Activated T-cell treated with anti-CD3 and anti-CD28 coated beads, Interleukin-2, amount 50 U/mL, for 72 hours (primary cell): ENCODE data around the gene ATXN7L3B. TPM values are rescaled to one million over a fixed set of nuclear protein-coding genes. Genes with fewer than 3 reads are reported as not detected.
"Not testable (repeated sequence)": the region's sequence is repeated elsewhere in the genome, so short reads cannot be mapped to it uniquely, and the experiment has no call there.

Experiments used
- ATAC-seq, 2 donors: fragments of 150-1000 bp; cut with Tn5 transposase; replicated peaks in 1 of 2; 2 replicates each; pipeline ENCODE4 v1.10.0; 2021; ENCODE audit warnings: moderate library complexity in 2 of 2, mild to moderate bottlenecking in 1 of 2
- DNase-seq, 2 donors: peaks; one replicate each; pipeline ENCODE4 v3.0.0; 2021 to 2022; ENCODE audit warnings: mixed read lengths in 1 of 2
- H3K27ac Mint-ChIP-seq: one replicate; pipeline ENCODE4 v1.8.0; 2022; ENCODE audit warnings: mild to moderate bottlenecking, moderate library complexity, mixed read lengths
- H3K27me3 Mint-ChIP-seq: one replicate; pipeline ENCODE4 v1.8.0; 2022; ENCODE audit warnings: low read depth, mixed read lengths
- H3K36me3 Mint-ChIP-seq, 2 donors: one replicate each; pipeline ENCODE4 v1.8.0; 2022; ENCODE audit warnings: mixed read lengths in 2 of 2, mild to moderate bottlenecking in 1 of 2; ENCODE audit not compliant: insufficient read depth in 2 of 2
- H3K4me1 Mint-ChIP-seq: one replicate; pipeline ENCODE4 v1.8.0; 2022; ENCODE audit warnings: low read depth, mixed read lengths
- H3K4me3 Mint-ChIP-seq, 2 donors: one replicate each; pipeline ENCODE4 v1.8.0; 2022; ENCODE audit warnings: mild to moderate bottlenecking in 2 of 2, mixed read lengths in 2 of 2, moderate library complexity in 2 of 2
- H3K9me3 Mint-ChIP-seq, 2 donors: one replicate each; pipeline ENCODE4 v1.8.0; 2022; ENCODE audit warnings: mixed read lengths in 2 of 2
- total RNA-seq, 2 donors: library from RNA; stranded (reverse); gene quantifications; one replicate each; pipeline ENCODE4 v1.2.3, GENCODE V29; 2022

The ATXN7L3B gene, protein sequence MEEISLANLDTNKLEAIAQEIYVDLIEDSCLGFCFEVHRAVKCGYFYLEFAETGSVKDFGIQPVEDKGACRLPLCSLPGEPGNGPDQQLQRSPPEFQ
- total RNA-seq: 10 to 100 TPM; 25.6 to 28.8 TPM

DNA sequence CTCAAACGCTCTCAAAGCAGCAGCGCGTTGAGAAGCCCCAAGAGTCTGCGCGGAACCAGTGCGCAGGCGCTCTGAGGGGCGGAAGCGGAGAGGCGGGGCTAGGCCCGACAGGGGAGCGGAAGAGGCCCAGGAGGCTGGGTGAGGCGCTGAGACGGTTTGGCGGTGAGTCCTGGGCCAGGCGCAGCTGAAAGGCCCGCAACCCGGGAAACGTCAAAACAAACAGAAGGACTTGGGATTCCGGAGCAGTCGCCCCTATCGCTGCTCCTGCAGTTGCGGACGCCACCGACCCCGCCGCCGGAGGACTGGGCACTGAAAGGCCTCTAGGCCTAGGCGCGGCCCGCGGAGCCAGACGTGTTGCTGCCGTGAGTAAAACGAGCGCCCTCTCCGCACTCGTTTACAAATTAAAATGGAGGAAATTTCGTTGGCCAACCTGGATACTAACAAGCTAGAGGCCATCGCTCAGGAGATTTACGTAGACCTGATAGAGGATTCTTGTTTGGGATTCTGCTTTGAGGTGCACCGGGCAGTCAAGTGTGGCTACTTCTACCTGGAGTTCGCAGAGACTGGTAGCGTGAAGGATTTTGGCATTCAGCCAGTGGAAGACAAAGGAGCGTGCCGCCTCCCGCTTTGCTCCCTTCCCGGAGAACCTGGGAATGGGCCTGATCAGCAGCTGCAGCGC, at the start of gene ATXN7L3B:
ATXN7L3B (plus strand) TSS at position 129 of the 679 bp plus-strand sequence; CDS start at position 407, 278 bp downstream.
- Mint-ChIP-seq H3K27ac (peak within 1 kb of the TSS; percentile 99), H3K36me3 (peaks cover 8 to 28% of the 10 kb centered on the region in 2 donors)
- peak; percentile 98 to 99 for ATAC-seq

DNA sequence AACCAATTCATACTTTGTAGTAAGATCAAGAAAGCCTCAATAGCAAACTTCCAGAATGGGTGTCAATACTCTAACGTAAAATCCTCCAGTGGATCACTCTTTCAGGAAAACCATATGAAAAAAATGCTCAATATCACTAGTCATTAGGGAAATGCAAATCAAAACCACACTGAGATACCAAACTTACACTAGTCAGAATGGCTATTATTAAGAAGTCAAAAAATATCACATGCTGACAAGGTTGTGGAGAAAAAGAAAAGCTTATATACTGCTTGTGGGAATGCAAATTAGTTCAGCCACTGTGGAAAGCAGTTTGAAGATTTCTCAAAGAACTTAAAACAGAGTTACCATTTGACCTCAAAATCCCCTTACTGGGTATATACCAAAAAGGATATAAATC, 49.5 kb upstream of the ATXN7L3B start:
- H3K4me3 Mint-ChIP-seq: no peak overlapping the region
- no peaks in the 10 kb centered on the region for H3K36me3 Mint-ChIP-seq
- H3K27ac Mint-ChIP-seq: no peak overlapping the region
- no peaks in the 10 kb centered on the region for H3K9me3 Mint-ChIP-seq
- ATAC-seq (no peak), DNase-seq (no peak)
- H3K4me1 Mint-ChIP-seq: no peaks in the 10 kb centered on the region
- H3K27me3 Mint-ChIP-seq: no peaks in the 10 kb centered on the region

More for the DNA sequence above, at the start of gene ATXN7L3B:
- H3K4me1 Mint-ChIP-seq: peaks cover 62% of the 10 kb centered on the region
- peak; percentile 95 for DNase-seq
- no peaks in the 10 kb centered on the region for H3K27me3 Mint-ChIP-seq
- H3K9me3 Mint-ChIP-seq: no peaks in the 10 kb centered on the region
- peak within 1 kb of the TSS; percentile 95 to 99 for H3K4me3 Mint-ChIP-seq

DNA sequence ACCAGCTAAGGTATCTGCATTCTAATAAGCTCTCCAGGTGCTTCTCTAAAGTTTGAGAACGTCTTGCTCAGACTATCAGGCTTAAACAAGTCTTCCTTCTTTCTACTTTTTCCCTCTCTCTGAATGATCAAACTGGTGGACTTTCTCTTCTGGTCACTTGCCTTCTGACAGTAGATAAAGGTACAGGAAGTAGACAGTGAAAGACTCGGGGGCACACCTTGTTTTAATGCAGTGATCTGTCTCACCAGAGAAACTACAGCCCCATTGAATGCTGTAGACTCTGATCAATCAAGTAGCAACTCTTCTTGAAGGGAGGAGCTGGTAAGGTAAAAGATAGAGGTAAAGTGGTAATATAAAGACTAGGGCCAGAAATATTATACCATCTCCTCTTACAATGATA, 48.1 kb upstream of the ATXN7L3B start:
- ATAC-seq (no peak), DNase-seq (no peak)
- Mint-ChIP-seq H3K4me3 (peak overlapping the region in 1 of 2 donors; percentile 13), H3K27me3 (no peaks in the 10 kb centered on the region), H3K36me3 (no peaks in the 10 kb centered on the region), H3K27ac (no peak overlapping the region), H3K4me1 (no peaks in the 10 kb centered on the region), H3K9me3 (no peaks in the 10 kb centered on the region)

DNA sequence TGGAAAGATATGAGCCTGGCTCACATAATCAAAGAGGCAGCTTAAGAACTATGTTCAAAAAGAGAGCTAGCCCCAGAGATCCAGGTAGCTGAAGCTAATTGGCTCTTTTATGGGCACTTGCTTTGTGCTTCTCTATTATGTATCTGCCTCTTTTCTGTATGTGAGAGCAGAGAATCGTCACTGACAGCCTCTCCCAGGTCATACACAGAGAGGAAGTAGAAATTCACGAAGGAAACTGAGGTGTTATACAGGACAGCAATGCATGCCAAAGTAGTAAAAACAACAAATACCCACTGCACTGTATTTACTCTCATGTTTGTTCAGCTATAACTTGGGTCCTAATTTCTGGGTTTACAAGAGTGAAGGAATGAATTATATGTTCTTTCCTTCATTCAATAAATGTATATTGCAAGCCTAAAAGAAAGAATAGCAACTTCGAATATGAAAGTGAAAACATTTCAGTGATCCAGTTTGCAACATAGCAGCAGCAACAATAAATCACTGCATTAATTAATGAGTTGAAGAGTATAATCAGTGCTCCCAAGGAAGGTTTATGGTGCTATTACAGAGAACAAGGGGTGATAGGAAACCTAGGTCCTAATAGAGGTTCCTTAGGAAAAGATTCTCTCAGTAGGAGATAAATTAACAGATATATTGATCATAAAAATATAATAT, 47.1 kb upstream of the ATXN7L3B start:
- H3K36me3 Mint-ChIP-seq: no peaks in the 10 kb centered on the region
- ATAC-seq: peak in 1 of 2 donors; percentile 35
- no peaks in the 10 kb centered on the region for H3K27me3 Mint-ChIP-seq
- no peak for DNase-seq
- H3K4me1 Mint-ChIP-seq: no peaks in the 10 kb centered on the region
- no peaks in the 10 kb centered on the region for H3K9me3 Mint-ChIP-seq
- peak overlapping the region; percentile 3 to 85 for H3K4me3 Mint-ChIP-seq
- H3K27ac Mint-ChIP-seq: peak overlapping the region; percentile 67

DNA sequence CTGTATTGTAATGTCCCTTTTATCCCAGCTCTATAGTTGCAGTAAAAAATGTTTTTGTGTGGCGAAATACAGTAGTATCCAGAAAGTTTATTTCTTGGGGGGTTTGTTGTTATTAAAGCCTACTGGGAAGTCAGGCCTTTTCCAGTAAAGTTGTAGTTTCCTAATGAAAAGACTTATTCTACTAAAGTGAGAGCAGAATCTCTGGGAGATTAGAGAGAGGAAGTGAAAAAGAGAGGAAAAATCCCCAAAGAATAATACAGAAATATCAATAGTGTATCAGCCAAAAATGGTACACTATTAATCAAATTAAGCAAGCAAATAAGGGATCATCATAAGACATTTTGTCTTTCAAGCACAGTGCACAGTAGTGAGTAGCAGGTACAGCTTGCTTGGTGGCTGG, 46.3 kb upstream of the ATXN7L3B start:
- no peak for ATAC-seq
- Mint-ChIP-seq H3K36me3 (no peaks in the 10 kb centered on the region), H3K9me3 (no peaks in the 10 kb centered on the region), H3K27me3 (no peaks in the 10 kb centered on the region), H3K4me3 (peak overlapping the region in 1 of 2 donors; percentile 49), H3K4me1 (no peaks in the 10 kb centered on the region), H3K27ac (no peak overlapping the region)
- no peak for DNase-seq

DNA sequence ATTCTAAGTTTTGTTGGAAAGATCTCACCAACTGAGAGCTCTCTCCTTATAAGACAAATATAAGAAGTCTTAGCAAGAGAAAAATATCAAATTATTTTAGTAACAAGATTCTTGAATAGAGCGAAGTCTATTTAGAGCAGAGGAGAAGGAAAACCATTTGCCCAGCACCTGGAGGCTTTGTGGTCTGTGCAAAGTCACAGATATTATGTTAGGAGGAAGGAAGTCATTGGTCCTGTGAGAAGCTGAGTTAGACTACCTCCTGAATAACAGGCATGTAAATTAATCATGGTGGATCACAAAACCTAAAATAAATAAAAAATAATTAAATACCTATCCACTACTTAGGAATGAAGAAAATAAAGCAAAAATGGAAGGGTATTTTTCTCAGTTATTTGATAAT, 38.4 kb upstream of the ATXN7L3B start:
- Mint-ChIP-seq H3K27ac (no peak overlapping the region), H3K27me3 (no peaks in the 10 kb centered on the region), H3K4me1 (no peaks in the 10 kb centered on the region), H3K4me3 (no peak overlapping the region), H3K36me3 (peaks cover 0 to 2% of the 10 kb centered on the region in 2 donors), H3K9me3 (peaks cover 0 to 1% of the 10 kb centered on the region in 2 donors)
- DNase-seq (no peak), ATAC-seq (no peak)

DNA sequence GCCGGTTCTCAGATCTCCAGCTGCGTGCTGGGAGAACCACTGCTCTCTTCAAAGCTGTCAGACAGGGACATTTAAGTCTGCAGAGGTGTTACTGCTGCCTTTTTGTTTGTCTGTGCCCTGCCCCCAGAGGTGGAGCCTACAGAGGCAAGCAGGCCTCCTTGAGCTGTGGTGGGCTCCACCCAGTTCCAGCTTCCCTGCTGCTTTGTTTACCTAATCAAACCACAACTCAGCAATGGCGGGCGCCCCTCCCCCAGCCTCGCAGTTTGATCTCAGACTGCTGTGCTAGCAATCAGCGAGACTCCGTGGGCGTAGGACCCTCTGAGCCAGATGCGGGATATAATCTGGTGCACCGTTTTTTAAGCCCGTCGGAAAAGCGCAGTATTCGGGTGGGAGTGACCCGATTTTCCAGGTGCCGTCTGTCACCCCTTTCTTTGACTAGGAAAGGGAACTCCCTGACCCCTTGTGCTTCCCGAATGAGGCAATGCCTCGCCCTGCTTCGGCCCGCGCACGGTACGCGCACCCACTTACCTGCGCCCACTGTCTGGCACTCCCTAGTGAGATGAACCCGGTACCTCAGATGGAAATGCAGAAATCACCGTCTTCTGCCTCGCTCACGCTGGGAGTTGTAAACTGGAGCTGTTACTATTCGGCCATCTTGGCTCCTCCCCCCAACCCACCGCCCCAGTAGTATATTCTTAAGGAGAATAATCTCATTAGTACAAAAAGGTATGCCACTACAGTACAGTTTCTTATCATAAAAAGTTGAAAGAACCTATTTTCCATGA, 28.6 kb upstream of the ATXN7L3B start:
- not testable (repeated sequence) for H3K9me3 Mint-ChIP-seq, H3K4me1 Mint-ChIP-seq, H3K27me3 Mint-ChIP-seq, H3K36me3 Mint-ChIP-seq, H3K4me3 Mint-ChIP-seq, DNase-seq, H3K27ac Mint-ChIP-seq, ATAC-seq

DNA sequence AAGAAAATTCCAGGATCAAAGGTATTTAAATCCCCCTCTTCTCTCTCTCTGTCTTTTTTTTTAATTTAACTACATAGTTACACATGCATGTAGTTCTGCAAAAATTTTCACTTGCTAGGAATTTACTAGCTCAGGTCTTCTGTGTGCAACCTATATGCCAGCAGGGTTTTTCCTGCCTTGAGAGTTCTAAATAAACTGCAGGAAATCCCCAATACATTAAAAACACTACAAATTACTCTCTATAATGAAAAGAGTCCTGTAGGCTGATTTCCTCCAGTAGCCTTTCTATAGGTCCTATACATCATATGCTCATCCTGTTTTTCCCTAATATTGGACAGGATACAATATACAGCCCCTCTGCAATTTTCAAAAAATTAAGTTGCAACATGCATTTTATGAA, 27.7 kb upstream of the ATXN7L3B start:
- H3K27me3 Mint-ChIP-seq: no peaks in the 10 kb centered on the region
- no peak for ATAC-seq
- no peaks in the 10 kb centered on the region for H3K36me3 Mint-ChIP-seq
- H3K4me1 Mint-ChIP-seq: no peaks in the 10 kb centered on the region
- no peak overlapping the region for H3K27ac Mint-ChIP-seq
- H3K4me3 Mint-ChIP-seq: no peak overlapping the region
- peaks cover 0 to 3% of the 10 kb centered on the region in 2 donors for H3K9me3 Mint-ChIP-seq
- no peak for DNase-seq

DNA sequence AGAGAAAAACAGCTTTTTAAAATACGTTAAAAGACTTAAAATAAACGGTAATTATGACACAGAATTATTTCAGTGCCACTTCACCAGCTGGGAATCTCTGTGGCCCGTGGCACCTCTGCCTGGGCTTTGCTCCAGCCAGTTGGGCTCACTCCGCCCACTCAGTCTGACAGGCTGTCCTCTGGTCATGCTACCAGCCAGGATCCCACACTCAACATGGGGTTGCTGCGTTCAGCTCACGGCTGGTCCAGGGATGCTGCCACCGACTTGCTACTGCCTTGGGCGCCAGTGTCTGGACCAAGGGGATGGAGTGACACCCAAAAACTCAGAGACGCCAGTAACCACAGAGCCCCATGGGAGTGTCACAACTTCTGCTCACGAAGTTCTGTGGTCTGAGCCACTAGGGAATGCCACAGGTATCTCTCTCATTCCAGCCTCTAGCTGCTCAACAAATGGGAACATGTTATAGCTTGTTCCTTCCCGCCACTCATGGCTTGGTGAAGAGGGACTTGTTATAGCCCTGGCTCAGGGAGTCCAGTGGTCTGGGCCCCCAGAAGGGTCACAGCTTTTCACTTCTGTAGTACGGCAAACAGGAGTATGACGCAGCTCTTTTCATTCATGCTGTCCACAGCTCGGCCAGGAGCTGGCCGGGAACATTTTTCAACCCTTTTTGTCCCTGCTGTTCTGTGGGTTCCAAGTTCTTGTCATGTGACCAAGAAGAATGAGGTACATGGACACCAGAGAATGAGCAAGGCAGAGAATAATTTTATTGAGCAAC, 23.4 kb upstream of the ATXN7L3B start:
- Mint-ChIP-seq H3K27ac (no peak overlapping the region), H3K27me3 (peaks cover 7% of the 10 kb centered on the region), H3K4me3 (no peak overlapping the region)

DNA sequence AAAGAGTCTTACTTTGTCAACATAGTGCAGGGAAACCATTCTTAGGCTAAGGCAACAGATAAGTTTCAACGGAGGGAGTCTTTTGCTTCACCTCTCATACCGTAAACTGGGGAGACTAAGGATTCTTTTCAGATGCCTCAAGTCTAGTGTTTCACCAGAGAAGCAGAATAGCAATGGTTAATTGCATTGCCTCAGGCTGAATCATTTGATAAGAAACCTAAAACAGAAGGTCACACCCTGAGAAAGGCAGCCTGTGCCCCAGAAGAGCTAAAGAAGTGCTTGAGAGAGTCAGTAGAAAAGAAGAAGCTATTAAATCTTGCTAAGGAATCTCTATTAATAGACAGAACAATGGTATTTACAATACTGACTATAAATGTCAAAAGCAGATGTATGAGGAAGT, 21.8 kb upstream of the ATXN7L3B start:
- H3K4me1 Mint-ChIP-seq: no peaks in the 10 kb centered on the region
- no peak for ATAC-seq
- no peaks in the 10 kb centered on the region for H3K36me3 Mint-ChIP-seq
- no peak for DNase-seq
- H3K9me3 Mint-ChIP-seq: no peaks in the 10 kb centered on the region
- H3K4me3 Mint-ChIP-seq: no peak overlapping the region
- H3K27ac Mint-ChIP-seq: no peak overlapping the region
- peaks cover 7% of the 10 kb centered on the region for H3K27me3 Mint-ChIP-seq

More for the DNA sequence above, 23.4 kb upstream of the ATXN7L3B start:
- Mint-ChIP-seq H3K4me1 (no peaks in the 10 kb centered on the region), H3K36me3 (no peaks in the 10 kb centered on the region), H3K9me3 (no peaks in the 10 kb centered on the region)
- DNase-seq (no peak), ATAC-seq (no peak)

DNA sequence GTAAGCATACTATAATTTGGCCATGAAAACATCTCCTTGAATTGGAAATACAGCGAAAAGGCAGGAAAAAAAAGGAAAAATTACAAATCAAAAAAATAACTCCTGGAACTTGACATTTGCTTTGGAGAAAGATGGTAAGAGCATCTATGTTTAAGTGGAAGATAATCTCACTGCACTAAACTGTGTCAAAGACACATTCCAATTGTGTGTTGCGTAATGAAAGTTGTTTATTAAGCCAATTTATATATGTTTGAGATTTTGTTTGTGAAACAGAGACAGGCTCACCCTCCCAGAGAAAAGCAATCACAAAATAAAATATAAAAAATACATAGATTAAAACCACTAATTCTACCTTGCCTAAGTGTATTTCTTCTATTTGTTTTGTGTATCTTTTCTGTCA, 11.1 kb upstream of the ATXN7L3B start:
- H3K4me1 Mint-ChIP-seq: no peaks in the 10 kb centered on the region
- no peak overlapping the region for H3K27ac Mint-ChIP-seq
- H3K9me3 Mint-ChIP-seq: no peaks in the 10 kb centered on the region
- DNase-seq (no peak), ATAC-seq (no peak)
- no peak overlapping the region for H3K4me3 Mint-ChIP-seq
- peaks cover 19% of the 10 kb centered on the region for H3K27me3 Mint-ChIP-seq
- H3K36me3 Mint-ChIP-seq: no peaks in the 10 kb centered on the region

DNA sequence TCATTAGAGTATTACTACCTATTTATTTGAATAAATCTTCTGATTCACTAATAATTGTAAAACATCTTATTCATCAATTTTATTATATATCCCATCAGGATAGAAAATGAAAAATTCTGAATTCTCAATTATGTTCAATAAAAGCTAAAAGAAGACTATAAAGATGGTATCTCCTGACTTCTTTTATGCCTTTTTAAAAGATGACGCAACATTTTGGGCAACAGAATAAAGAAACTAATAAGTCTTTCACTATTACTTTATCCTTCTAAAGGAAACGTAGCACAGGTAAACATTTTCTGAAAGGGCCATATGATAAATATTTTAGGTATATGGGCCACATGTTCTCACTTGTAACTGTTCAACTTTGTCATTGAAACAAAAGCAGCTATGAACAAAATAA, 10.1 kb upstream of the ATXN7L3B start:
- Mint-ChIP-seq H3K4me1 (no peaks in the 10 kb centered on the region), H3K27me3 (peaks cover 19% of the 10 kb centered on the region), H3K27ac (no peak overlapping the region), H3K36me3 (no peaks in the 10 kb centered on the region), H3K9me3 (no peaks in the 10 kb centered on the region), H3K4me3 (no peak overlapping the region)
- no peak for DNase-seq
- no peak for ATAC-seq
